ENCODE data around the gene RHCE.
"Not testable (repeated sequence)": the region's sequence is repeated elsewhere in the genome, so short reads cannot be mapped to it uniquely, and the experiment has no call there.

RHCE gene

DNA sequence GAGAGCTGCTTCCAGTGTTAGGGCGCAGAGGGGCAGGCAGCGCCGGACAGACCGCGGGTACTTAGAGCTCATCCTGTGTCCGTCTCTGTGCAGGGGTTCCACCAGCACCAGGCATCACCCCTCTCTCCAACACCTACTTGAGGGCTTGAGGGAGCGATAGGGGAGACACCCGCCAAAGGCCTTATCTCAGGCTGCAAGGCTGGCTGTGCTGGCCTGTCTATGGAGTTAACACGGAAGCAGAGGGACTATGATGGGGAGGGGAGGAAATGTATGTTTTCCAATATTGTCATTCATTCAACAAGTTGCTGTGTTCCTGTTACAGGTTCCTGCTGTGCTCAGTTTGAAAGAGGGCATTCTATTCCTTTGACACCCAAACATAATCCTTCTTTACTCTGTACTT is at the start of gene RHCE:
Gene RHCE (minus strand): TSS at position 111 of the 400 bp plus-strand sequence. CDS start 39 bp downstream, at position 72.
- not testable (repeated sequence) for DNase-seq

DNA sequence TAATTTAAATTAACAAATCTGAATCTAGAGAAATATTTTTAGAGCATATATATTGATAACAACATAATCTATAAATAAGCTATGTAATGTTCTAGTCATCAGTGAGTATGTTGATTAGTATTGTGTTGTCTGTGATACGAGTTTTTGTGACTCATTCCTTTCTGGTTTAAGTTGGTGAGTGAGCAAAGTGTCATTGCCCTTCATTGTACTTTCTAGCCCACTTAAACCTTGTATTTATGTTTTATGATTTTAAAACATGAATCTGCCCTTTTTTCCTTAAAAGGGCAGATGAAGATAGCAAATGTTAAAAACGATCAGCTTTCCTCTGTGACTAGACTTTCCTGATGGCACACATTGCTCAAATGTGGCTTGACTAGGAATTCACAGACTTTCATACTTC is 48.6 kb upstream of the RHCE start:
- DNase-seq, result no peak

DNA sequence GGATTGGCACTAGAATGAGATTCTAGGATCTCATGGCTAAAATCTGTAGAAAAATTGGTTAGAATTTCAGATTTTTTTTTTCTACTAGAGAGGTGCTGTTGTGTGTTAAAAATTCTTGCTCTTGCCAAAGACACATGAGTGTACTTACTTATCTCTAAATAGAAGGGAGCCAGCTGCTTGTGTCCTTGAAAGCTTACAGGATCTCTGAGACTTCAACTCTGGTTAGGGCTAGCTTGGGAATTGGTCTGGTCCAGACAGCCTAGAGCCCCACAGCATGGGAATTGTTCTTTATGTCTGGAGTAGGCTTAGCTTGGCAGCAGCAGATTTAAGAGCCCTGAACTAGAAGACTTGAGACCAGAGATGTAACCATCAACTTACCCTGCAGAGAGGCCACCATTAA is 47.4 kb upstream of the RHCE start:
- no peak for DNase-seq

DNA sequence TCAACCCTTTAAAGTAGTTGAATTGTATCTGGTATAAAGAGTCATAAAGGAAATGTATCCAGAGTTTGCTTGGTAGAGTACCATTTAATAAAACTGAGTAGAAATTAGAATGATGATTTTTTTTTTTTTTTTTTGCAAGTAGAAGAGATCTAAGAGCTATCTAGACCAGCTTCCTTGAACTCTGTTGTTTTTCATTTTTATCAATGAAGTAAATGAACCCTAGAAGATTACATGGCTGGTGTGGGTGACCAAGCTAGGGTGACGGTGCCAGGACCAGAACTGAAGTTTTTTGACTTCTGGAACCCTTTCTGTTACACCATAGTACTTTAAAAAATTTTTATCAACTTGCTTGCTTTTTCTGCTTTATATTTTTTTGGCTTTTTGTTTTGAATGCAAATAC is 47.0 kb upstream of the RHCE start:
- no peak for DNase-seq

DNA sequence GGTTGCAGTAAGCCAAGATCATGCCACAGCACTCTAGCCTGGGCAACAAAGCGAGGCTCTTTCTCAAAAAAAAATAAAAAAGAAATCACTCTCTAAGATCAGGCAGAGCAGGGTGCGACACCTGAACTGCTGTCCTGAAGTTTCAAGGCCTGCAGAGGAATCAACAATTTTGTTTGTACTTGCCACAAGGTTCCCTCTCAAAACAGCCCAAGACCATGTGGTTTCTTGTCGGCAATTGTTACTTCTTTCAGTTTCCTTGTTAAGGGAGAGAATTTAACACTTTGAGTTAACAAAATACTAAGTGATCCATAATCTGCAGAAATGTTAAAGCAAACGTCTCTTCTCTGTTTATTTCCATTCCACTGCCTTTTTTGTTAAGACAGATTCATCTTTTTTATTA is 46.6 kb upstream of the RHCE start:
- no peak for DNase-seq

DNA sequence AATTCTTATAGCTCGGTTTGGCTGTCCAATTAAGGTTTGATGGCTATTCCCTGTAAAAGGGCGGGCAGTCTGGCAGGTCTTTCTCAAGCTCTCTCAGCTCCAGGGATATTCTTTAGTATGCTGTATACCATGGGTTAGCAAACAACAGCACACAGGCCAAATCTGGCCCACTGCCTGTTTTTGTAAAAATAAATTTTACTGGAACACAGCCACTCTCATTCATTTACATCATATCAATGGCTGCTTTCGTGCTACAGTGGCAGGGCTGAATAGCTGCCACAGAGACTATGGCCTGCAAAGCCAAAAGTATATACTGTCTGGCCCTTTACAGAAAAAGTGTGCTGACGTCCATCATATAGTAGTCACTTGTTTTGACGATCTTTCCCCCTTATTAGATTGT is 42.1 kb upstream of the RHCE start:
- no peak for DNase-seq

DNA sequence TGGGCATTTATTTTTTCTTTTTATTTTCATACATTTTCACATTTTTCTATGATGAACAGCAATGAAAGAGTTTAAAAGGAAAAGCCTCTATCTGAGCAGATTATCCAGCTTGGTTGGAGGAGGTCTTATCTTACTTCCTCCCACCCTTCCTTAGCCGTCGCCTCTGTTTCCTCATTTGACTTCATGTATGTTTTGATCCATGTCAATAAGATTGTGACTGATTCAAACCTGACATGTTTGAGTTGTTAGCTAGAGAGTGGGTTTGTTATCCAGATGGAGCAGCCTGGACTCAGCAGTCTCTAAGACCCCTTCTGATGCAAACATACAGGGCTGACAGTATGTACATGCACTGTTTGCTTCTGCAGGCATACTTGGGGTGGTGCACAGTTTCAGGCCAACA is 41.2 kb upstream of the RHCE start:
- no peak for DNase-seq

DNA sequence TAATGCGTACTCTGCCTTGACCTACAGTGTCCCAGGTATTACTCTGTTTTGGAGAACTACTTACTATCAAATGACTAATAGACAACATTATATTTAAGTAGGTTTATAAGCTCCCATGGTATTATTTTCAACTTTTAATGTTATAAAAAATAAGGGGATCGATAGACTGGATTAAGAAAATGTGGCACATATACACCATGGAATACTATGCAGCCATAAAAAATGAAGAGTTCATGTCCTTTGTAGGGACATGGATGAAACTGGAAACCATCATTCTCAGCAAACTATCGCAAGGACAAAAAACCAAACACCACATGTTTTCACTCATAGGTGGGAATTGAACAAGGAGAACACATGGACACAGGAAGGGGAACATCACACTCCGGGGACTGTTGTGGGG is 40.2 kb upstream of the RHCE start:
- not testable (repeated sequence) for DNase-seq

DNA sequence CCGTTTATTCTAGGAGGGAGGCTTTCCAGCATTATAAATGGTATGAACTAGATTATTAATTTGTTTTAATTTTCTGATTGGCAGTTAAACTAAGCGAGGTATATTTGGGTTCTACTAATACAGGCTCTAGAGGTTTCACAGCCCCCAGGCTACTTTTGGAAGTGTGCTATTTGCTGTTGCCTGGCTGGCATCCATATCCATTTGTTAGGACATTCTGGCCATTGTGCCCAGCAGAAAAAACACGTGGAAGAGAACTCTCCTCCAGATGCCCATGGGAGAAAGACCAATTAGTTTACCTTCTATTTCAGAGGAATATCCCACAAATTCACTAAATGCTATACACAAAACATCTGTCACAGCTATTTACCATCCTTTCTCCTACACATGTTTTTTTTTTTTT is 39.4 kb upstream of the RHCE start:
- no peak for DNase-seq

DNA sequence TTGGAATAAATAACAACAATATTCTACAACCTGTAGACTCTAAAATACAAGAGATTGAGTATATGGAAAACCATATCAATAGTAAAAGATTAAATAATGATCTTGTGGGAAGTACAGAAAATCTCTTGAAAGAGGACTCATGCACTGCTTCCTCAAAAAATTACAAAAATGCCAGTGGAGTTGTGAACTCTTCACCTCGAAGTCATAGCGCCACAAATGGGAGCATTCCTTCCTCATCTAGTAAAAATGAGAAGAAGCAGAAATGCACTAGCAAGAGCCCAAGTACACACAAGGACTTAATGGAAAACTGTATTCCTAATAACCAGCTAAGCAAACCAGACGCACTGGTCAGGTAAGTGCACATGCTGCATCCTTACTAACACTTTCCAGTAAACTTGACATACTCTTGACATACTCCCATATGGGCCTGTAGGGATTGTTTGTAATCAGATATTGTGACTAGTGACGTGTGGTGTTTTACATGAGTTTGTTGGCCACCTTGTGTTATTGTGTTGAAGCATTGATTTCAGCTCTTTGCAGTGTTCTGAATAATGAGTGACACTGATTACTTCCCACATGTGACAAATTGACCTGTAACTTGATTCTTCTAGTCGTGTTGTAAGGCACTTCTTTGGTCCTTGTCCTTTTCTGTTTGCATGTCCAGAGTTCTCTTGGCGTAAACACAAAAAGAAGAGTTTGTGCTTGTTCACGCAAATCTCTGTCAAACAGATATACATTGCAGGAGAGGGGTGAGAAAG is 38.1 kb upstream of the RHCE start:
- DNase-seq, result no peak

DNA sequence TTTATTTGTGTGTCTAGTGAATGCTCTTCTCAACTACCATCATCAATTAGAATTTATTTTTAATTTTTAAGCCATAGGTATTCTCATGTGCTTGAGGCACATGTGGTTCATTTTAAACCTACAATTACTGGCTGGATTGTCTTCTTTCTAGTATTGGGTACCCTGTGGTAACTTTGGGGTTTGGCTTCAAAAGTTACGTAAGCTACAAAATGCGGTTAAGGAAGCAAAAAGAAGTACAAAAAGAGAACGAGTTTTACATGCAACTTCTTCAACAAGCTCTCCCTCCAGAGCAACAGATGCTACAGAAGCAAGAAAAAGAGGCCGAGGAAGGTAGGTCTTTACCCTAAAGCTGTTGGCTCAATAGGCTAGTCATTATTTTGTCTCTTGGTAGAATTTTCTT is 35.9 kb upstream of the RHCE start:
- no peak for DNase-seq

DNA sequence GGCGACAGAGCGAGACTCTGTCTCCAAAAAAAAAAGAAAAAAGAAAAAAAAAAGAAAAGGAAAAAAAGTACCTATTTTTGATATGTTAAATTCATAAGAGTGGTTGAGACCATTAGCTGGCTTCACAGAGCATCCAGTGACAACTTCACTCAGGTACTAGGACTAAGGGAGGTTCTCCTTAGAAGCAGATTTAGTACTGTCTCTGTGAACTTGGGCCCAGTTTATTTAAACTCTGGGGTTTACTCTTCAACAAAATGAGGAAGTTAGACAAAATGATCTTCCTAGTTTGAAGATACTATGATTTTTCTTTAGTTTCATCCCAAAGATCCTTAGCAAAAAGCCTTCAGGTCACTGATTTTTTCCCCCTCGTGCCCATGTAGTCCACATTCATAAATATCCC is 31.3 kb upstream of the RHCE start:
- no peak for DNase-seq

DNA sequence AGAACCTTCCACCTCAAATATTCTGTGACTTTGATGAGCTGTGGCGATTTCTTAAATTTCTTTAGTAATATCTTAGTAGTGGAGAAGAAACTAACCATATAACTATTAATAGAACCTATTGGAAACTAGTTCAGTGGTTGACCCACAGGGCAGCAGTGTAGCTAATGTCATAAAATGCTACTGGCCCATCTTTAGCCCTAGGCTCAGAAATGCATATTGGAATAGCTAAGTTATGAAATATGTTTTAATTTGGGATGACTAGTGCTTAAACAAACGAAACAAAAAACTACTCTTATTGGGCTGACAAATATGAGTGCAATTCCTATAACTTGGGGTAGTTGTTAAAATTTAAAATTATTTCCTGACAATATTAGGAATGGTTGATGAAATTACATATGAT is 30.3 kb upstream of the RHCE start:
- DNase-seq, result no peak

DNA sequence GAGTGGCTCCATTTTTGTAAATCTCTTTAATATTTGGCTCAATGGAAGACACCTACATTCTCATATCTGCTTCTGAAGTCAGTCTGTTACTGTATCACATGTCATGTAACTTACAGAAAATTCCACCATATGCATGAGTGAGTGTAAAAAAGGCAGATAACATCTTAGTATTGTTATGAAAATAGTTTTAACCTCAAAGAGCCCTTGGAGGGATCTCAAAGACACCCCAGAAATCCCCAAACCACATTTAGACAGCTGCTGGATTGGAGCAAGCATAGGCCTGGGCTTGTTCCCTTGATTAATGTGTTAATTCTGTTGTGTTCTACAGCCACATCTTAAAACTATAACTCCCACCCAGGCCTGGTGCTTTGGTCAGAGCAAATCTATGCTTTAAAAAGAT is 26.9 kb upstream of the RHCE start:
- no peak for DNase-seq

DNA sequence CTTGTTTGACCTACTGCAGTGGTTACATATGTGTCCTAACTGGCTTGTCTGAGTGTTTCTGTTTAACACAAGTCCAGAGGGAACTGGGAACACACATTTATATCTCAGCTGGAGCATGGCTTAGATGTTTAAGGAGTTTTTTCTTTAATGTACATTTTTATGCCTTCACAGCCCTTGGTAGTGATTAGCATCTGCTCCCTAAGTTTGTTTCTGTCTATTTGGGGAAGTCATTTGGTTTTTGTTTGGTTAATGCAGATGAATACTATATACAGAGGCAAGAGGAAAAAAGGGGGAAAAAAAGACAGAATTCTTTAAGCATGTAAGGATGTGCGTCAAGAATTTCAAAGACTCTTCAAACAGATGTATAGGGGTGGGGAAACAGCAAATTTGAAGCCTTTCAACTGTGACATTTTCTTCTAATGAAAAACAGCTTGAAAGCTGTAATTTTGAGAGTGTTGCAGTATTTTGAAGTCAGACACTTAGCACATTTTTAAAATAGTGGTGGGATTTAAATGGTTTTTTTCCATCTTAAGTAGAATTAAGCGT is 25.4 kb upstream of the RHCE start:
- no peak for DNase-seq

DNA sequence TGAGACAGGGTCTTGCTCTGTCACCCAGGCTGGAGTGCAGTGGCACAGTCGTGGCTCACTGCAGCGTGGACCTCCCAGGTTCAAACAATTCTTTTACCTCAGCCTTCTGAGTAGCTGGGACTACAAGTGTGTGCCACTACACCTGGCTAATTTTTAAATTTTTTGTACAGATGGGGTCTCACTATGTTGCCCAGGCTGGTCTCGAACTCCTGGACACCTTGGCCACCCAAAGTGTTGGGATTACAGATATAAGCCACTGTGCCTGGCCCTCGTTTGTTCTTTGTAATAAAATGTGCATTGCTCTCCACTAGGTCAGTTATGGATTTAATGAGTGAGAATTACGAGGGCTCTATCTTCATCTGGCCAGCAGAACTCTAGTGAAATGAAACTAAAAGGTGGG is 24.0 kb upstream of the RHCE start:
- DNase-seq, result not testable (repeated sequence)

DNA sequence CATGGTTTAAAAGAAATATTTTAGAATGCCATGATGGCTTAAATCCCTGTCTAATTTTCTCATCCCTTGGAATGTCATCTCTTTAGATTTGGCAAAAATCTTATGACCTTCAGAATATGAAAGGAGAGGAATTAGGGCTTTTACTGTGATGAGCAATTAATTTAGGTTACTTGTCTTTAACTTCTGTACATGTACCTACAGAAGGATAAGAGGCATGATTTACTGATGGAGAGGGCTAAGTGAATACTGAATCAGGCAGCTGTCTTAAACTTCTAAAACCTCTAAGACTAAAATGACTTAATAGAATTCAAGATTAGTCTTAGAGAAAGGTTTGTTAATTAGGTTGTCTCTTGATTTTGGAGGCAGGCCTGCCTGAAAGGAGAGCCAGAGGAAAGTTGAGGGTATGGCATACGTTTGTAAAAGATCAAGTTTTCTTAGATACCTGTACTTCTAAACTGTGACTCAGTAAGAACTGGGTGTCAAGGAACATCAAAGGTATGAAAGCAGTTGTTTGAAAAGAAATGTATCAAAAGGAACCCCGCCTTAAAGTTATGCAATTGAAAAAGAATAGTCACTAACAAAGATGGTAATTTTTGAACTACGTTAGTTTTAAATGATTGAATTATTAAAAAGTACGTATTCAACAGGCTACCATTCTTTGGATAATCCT is 22.5 kb upstream of the RHCE start:
- DNase-seq, result no peak

DNA sequence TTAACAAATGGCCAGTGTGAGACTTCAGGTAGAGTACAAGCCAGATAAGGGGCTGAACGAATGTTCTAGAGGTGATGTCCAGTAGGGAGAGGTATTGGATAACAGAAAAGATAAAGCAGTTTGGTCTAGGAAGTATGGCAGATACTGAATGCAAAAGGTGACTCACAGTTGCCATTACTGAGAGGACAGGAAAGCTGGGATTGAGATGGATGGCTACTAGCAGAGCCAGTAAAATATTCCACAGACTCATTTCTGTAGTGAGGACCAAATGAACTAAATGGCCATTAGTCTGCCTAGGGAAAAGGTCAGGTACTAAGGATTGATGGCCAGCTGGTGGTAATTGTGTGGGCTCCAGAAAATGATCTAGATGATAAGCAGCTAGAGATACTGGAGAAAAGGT is 21.6 kb upstream of the RHCE start:
- DNase-seq, result no peak

DNA sequence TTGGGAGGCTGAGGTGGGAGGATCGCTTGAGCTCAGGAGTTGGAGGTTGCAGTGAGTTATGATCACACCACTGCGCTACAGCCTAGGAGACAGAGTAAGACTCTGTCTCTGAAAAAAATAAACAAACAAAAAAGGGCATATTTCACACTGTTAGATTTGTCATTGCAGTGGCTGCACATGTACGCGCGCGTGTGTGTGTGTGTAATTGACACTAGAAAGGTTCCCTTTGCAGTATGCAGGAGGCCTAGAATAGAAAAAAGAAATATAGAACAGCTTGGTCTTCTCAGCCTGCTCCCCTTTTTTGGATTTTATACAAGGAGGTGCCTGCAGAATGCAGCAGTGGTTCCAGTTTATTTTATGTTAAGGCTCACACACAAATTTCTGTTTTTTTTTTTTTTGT is 18.7 kb upstream of the RHCE start:
- no peak for DNase-seq

DNA sequence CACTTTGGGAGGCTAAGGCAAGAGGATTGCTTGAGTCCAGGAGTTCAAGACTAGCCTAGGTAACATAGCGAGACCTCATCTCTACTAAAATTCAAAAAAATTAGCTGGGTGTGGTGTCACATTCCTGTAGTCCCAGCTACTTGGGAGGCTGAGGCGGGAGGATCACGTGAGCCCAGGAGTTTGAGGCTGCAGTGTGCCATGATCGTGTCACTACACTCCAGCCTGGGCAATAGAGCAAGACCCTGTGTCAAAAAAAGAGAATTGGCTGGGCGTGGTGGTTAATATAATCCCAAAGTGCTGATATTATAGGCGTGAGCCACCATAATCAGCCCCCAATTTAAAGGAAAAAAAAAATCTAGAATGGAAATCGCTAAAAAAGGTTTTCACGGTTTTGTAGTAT is 17.0 kb upstream of the RHCE start:
- DNase-seq, result no peak

DNA sequence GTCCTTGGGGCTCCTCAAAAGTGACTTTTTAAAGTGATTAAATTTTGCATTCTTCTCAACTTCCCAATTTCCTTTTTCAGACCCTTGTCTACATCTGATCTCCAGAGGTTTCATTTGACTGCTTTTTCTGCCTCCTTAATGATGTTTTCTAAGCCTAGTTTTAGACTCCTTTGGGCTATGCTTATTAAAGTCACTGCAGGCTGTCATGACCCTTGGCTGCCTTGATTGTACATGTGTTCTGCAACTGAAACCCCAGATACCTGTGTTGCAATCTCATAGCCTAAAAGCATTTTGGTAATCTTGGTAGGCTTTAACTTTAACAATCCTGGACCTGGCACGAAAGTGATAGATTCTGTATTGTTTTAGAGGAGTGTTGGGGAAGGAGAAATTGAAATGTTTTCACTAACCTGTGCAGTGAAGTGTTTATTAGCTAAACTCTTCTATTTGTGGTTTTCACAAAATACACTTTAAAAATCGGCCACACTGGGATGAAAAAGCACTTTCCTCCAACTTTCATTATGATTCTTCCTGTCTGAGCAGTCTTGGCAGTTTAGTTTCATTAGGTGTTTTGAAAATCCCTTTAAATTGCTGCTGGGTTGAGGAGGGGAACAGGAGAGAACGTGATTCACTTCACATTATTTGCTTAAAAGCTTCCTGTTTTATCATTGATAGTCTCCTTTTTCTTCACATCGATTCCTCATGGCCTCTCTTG is 14.9 kb upstream of the RHCE start:
- DNase-seq, result no peak

DNA sequence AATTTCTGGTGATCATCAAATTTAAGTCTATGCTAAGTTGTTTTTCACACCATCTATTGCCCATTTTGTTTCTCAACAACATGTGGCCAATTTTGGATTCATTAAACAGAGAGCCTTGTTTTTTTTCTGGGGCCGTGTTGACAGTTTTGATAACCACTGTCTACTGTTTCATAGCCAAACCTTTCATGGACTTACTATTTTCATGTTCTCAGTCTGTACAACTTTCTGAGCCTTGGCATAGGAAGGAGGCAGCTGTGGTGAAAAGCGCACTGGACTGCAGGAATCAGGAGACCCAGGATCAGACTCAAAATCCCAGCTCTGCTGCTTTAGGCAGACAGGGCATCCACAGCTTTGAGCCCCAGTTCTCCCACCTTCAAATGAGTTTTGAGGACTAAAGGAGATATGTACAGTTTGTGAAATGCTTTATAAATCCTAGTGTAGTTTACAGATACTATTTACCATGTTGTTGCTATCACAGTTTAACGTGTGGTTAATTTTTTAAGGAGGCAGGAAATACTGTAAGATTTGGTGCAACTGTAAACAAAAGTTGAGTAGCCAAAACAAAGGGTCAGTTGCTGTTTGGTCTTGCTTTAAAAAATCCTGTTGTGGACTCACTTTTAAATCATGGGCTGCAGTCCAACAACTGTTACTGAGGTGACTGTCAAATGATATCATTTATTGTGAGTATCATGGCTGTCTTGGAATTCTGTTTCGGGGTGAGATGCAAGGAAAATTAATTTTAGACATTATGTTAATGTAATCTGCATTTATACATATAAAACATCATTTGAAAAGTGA is 13.0 kb upstream of the RHCE start:
- no peak for DNase-seq

Measured in activated T-cell treated with anti-CD3 and anti-CD28 coated beads, Interleukin-2, amount 50 U/mL, for 48 hours (primary cell).